Stimulated activated CD4-positive, alpha-beta T cell treated with anti-CD3 and anti-CD28 coated beads, TNF-alpha, amount 100 ng/mL, for 48 hours (primary cell): Measurements from ENCODE around the gene ARHGEF25.

Experiments
- DNase-seq, 3 donors: peaks; one replicate each; pipeline ENCODE4 v3.0.0-alpha.2; 2020; ENCODE audit warnings: low read depth in 3 of 3

The ARHGEF25 gene

DNA sequence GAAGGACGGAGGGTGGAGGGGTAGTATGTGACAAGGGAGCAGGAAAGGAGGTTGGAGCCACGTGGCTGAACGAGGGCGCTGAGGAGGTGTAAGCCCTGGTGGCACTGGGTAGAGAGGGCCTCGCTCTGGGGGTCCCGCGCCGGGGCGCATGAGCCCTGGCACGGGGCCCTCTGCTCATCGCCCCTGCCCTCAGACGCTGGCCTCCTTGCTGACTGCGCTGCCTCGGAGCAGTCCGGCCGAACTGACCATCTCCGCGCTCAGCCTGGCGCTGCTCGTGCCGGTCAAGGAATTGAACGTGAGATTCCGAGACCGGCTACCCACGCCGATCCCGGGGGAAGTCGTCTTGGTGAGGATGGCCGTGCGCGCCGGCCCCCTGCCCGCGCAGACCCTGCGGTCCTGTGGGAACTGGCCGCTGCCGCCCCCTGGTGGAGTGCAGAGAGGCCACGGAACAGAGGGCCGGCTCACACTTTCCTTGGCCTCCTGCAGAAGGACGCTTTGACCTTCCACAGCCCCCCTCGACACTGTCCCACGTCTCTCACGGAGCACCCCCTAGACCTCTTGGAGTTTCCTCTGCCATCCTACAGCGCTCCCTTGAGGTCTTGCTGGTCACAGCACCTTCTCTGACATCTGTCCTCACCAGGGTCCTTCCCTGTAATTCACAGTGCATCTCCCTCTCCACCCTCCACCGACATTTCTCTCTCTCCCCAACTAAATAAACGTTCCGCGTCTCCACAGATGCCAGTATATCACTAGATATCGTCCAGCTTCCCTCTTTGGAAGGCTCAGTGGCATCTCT lies 10.5 kb downstream of the ARHGEF25 start:
- DNase-seq, result no peak

DNA sequence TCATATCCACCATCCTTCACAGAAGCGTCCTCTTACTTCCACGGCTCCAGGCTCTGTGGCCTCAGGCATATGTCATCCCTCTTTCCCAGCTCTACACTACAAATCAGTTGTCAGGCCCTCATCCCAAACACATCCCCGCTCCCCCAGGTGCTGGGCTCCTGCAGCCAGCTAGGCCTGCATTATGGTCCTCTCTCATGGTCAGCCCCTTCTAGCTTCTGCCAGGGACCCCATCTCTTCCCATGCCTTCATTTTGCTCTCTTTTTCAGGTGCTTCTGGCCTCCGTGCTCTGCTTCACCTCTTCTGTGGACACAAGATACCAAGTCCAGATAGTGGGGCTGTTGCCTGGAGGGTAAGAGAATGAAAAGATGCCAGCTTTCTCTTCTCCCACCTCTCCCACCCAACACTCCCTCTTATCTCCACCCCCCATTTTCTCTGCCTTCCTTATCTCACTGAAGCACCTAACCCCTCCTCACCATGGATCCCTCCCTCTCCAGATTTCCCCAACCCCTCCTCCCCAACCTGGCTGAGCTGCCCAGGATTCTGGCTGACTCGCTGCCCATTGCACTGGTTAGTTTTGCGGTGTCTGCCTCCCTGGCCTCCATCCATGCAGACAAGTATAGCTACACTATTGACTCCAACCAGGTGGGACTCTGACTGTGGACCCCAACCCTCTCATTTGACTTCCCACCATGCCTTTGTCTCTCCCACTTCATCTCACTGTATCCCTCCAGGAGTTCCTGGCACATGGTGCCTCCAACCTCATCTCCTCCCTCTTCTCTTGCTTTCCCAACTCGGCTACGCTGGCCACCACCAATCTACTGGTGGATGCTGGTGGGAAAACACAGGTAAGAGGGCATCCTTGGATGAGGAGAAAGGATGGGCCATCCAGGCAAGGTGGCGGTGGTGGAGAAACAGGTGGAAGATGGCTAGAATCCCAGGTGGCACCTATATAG lies 11.3 kb downstream of the ARHGEF25 start:
- DNase-seq, result no peak

- no peak for DNase-seq
These were observed 12.2 kb downstream of the ARHGEF25 start for GRCh38 chr12:57623385-57623784.

DNA sequence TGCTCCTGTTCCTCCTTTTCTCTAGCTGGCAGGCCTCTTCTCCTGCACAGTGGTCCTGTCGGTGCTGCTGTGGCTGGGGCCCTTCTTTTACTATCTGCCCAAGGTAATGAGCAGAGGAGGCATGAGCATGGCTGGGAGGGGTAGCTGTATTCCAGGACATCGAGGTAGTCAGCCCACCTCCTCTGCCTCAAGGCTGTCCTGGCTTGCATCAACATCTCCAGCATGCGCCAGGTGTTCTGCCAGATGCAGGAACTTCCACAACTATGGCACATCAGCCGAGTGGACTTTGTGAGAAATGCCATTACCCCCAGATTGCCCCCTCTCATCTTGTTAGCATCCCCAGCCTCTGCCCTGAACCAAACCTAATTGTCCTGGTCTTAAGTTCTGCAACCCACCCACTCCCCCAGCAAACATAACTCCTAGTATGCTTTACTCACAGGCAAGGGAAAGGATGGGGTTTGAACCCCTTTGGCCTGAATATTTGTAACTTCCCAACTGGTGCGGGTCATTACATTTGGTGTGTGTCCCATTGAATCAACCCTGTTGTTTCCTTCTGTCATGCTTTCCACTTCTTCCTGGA lies 12.7 kb downstream of the ARHGEF25 start:
- no peak for DNase-seq

DNA sequence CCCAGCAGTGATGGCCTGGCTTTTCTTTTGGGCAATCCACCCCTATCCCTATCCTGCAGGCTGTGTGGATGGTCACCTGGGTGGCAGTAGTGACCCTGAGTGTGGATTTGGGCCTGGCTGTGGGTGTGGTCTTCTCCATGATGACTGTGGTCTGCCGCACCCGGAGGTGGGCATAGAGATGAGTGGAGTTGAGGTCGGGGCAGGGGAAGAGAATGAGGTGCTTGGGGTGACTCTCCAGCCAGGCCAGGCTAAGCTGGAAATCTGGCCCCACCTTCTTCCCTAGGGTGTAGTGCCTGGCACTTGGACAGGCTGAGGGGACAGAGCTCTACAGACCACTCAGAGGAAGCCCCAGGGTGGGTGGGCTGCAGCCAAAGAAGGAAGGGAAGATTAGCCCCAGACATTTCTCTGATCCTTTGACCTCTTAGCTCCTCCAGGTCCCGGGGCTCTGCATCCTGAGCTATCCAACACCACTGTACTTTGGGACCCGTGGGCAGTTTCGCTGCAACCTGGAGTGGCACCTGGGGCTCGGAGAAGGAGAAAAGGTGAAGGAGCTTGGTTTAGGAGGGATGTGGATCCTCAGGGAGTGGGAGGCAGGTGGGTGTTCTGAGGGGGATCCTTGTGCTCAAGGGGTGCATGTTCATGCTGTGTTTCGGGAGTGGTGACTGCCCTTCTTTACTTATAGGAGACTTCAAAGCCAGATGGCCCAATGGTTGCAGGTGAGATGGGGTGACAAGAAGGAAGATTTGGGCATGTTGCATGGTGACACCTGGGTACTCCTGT lies 13.4 kb downstream of the ARHGEF25 start:
- no peak for DNase-seq

DNA sequence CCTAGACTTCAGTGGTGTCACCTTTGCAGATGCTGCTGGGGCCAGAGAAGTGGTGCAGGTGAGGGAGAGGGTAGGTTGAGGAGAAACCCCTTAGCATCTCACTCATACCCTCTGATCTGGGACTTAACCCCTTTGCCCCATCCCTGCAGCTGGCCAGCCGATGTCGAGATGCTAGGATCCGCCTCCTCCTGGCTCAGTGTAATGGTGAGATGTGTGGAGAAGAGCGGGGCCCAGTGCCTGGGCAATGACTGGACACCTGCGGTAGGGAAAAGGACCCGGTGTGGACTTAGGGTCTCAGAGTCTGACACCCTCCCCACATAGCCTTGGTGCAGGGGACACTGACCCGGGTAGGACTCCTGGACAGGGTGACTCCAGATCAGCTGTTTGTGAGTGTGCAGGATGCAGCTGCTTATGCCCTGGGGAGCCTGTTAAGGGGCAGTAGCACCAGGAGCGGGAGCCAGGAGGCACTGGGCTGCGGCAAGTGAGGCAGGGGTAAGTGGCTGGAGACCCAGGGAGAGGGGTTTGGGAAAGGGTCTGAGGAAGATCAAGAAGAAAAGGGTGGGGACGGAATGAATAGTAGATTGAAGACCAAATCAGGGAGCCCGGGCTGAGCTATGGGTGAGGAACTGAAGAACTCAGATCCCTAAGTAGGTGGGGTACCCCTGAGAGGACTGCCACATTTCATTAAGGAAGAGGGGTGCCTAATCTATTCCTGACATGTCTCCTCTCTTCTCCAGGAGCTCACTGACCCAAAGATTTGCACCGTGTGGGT lies 14.2 kb downstream of the ARHGEF25 start:
- DNase-seq, result no peak

DNA sequence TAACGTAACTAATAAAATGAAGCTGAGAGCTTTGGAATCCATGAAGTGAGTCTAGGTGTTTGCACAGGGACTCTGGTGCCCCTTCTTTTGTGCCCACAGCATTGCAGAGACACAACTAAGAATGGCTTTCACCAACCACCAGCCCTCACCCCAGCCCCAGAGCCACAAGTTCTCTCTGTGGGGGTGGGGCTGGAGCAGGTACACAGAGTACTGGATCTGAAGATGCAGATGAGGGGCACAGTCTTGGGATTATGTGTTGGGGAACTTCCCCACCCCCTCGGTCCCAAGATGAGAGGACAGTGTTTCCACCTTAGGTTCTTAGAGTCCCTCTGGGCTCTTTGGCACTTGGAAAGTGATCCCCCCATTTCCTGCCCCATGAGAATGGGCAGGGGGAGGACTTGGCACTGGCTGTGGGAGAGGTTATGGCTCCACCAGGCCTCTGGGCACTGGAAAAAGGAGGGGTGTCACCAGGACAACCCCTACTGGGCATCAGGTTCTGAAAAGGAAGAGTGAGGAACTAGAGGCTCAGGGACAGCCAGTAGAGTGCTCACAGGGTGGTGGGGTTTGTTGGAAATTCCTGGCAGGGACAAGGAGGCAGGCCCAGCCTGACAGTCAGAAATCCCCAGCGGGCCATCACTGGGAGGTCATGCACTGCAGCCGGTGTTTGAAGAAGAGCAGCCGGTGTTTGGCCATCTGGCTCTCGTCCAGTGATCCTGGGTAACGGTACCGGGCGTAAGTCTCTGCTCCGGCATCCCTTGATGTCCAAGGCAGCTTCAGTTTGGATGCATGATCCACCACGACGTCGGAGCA lies 15.1 kb downstream of the ARHGEF25 start:
- DNase-seq, result no peak

GRCh38 chr12:57626921-57627445 lies 15.7 kb downstream of the ARHGEF25 start:
- DNase-seq, result no peak

- no peak for DNase-seq
These were observed 16.5 kb downstream of the ARHGEF25 start for GRCh38 chr12:57627501-57628279.

GRCh38 chr12:57628280-57629191 lies 17.3 kb downstream of the ARHGEF25 start:
- DNase-seq, result no peak

DNA sequence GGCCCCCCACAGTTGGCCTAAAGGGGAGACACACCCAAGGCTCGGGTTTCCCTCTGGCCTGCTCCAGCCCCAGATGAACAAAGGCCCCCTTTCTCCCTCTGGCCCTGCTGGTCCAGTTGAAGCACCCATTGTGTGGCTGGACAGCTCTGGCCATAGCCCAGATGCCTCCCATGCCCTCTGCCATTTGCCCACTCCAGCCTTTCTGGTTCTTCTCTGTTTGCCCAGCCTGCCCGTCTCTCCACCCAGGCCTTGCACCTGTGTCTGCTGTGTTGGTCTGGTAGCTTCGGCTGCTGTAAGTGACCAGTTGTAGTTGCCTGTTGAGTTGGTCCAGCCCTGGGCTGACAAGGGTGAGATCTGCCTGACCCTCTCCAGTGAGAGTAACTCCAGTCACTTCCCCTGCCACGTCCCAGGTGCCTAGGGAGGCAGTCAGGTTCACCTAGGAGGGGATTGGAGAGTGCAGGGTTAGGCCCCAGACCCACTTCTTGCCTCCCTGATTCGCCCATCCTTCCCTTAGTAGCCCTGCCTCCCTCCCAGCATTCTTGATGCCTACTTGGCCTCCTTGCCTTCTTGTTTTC lies 18.7 kb downstream of the ARHGEF25 start:
- DNase-seq, result no peak

DNA sequence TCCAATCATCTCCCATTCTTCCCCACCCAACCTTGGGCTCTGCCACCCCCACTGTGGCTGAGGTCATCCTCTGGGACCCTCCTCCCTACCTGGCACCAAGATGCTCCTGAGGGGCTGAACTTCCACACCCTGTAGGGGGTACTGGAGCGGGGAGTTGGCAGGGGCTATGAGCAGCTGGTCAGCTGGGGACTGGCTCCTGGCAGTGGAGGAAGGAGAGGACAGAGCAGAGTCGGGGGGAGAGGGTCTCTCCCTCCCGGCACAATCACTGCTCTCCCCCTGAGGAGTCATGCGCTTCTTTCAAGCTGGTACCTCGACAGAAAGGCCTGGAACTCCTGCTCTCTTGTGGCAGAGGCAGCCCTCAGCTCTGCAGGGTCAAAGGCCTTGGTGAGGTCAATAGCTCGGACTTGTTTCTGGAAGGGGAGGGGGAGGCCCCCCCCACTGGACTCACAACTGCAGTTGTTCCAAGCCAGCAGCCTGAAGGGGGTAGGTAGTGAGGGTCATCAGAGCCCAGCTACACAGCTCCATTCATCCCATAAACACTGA lies 19.7 kb downstream of the ARHGEF25 start:
- no peak for DNase-seq

GRCh38 chr12:57631566-57632072 lies 20.4 kb downstream of the ARHGEF25 start:
- DNase-seq, result no peak

DNA sequence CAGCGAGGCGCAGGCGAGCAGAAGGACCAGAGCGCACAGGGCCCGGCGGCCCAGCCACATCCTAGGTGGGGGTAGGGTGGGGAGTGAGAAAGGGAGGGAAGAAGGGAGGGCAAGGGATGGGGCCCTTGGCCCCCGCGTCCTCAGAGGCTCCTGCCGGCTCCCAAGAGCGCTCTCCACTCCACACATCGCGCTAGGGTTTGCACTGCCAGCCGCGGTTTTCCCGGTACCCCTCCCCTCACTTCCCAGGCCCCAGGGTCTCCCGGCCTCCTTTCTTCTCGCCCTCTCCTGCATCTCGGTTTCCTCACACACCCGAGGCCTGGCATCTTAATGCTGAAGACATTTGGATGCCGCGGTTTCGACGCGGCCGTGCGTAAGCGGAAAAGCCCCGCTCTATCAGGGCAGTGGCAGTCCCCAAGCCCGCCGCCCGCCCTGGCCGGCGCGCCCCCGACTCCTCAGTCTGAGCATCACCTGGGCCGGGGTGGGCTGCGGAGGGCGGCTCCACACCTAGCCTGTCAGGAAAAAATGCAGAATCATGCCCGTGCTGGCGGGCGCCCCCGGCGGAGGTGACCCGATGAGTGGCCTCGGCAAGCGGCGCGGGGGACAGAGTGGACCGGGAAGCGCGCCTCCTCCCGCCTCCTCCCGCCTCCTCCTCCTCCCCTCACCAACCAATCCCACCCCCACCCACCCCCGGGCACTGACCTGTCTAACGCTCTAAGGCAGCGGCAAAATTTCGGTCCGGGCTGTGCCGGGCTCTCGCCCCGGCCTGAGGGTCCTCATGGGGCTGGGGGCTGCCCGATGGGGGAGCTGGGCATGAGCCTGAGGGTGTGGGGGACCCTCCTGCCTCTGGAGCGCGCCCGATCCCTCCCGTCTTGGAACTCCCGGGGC lies 21.1 kb downstream of the ARHGEF25 start:
- DNase-seq, result no peak

DNA sequence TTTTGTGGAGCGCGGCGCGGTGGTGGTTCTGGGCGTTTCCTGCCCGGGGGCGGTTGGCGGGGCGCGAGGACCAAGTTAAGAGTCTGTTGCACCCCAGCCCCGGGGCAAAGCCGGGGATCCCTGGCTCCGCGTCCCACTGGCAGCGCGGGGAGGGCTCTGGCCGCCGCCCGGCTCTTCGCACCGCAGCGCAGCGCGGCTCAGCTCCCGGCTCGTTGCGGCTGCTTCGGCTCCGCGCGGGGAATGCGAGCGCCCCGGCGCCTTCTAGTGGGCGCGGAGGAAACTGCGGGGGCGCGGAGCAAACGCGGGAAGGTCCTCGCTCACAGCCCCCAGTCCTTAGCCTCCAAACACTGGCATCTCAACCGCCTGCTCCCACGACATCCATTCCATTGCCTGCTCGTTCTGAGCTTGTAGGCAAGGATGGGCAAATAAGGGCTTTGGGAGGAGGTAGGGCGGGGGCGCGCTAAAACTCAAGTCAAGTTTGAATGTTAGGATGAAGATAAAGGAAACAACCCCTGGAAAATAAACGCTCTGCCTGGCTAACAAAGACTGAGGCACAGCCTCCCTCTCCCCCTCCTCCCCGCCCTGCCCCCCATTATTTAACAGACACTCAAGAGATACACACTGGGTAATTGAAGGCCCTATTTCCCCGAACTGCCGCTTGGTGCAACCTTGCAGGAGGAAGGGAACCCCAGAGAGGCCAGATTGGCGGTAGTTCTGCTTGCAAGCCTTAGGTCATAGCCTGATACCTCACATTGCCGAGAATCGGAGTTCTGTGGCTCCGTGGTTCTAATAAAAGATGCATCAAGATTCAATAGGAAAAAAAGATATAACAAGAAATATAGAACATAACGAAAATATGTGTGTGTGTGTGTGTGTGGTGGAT lies 22.0 kb downstream of the ARHGEF25 start, which contains the start of gene B4GALNT1:
TSS of gene B4GALNT1 (minus strand) at position 244 of the 883 bp plus-strand sequence. CDS start 1,069 bp downstream, outside the sequence.
- DNase-seq, result no peak
